ENCODE results near the gene ING3. TPM values are rescaled to one million over a fixed set of nuclear protein-coding genes. Genes with fewer than 3 reads are reported as not detected.

The ING3 gene
- total and polyA plus RNA-seq, 2 of the 13 experiments (the other 11 are each of a cell fraction or from before 2014, with no cell fraction given): 6.9 to 12.8 TPM

DNA sequence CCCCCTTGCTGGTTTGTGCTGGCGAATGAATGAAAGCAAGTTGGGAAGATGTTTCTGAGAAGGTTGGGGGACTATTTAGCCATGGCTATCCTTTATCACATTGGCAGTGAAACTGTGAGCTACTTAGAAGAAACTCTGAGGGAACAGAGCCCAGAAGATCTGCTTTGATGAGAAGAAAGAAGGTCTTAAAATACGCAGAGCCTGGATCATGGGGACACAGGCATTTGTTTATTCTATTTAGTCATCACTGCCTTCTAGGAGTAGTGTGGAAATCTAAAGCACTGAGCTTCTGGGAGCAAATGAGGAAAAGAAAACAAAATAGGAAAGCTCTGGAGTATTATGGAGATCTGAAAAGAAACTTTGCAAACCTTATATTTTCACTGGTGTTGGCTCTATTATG, 66.4 kb downstream of the ING3 start:
- Histone ChIP-seq H3K9me3 (ENCODE audit: low read length) (no peaks in the 10 kb centered on the region), H2AFZ (ENCODE audit: low read length) (no peak overlapping the region), H3K79me2 (ENCODE audit: insufficient read depth, low read length) (no peaks in the 10 kb centered on the region), H3K4me3 (replicated peaks in 1 of 3; ENCODE audit: insufficient read depth in 1 of 3, low read depth in 2 of 3, low read length in 3 of 3) (no peak overlapping the region), H4K20me1 (ENCODE audit: insufficient read depth, low read length) (no peaks in the 10 kb centered on the region), H3K4me1 (ENCODE audit: insufficient read depth, low read length) (no peaks in the 10 kb centered on the region), H3K9ac (ENCODE audit: insufficient read depth, low read depth, low read length) (no peak overlapping the region), H3K4me2 (ENCODE audit: low read depth, low read length) (no peak overlapping the region), H3K27me3 (ENCODE audit: control insufficient read depth in 1 of 2, insufficient read depth in 2 of 2, low read length in 2 of 2) (no peaks in the 10 kb centered on the region), H3K36me3 (replicated peaks in 1 of 2; ENCODE audit: control insufficient read depth in 1 of 2, insufficient read depth in 2 of 2, low read length in 2 of 2) (no peaks in the 10 kb centered on the region), H3K27ac (ENCODE audit: extremely low read length, insufficient read depth, low read length) (no peak overlapping the region)
- in situ Hi-C loops (cut with HindIII; ENCODE audit: extremely low pct_ligation_motif_present, low pct_unique_long_range_greater_than_20kb): no loop called here
- DNase-seq (ENCODE audit: low spot score) (no peak), FAIRE-seq (no peak), ATAC-seq (no peak)
- 57% methylated on average over 2 of the region's 2 CpGs for WGBS (ENCODE audit: low lambda C conversion rate)
- TF ChIP-seq ZNF501 (CRISPR knock-in tag; IDR thresholded peaks at IDR 0.05): no peak
- no peak for TF ChIP-seq PTBP1 (IDR thresholded peaks at IDR 0.05; ENCODE audit: low read depth, low read length, poor library complexity, severe bottlenecking)
- TF ChIP-seq CENPX (CRISPR knock-in tag; IDR thresholded peaks at IDR 0.05): no peak
- TF ChIP-seq KAT2B (IDR thresholded peaks at IDR 0.05; ENCODE audit: borderline replicate concordance, low read depth, low read length): no peak
- TF ChIP-seq NFYC (CRISPR knock-in tag; IDR thresholded peaks at IDR 0.05): no peak
- no peak for TF ChIP-seq MZF1 (CRISPR knock-in tag; IDR thresholded peaks at IDR 0.05; ENCODE audit: borderline replicate concordance)
- TF ChIP-seq, protein P1, sequence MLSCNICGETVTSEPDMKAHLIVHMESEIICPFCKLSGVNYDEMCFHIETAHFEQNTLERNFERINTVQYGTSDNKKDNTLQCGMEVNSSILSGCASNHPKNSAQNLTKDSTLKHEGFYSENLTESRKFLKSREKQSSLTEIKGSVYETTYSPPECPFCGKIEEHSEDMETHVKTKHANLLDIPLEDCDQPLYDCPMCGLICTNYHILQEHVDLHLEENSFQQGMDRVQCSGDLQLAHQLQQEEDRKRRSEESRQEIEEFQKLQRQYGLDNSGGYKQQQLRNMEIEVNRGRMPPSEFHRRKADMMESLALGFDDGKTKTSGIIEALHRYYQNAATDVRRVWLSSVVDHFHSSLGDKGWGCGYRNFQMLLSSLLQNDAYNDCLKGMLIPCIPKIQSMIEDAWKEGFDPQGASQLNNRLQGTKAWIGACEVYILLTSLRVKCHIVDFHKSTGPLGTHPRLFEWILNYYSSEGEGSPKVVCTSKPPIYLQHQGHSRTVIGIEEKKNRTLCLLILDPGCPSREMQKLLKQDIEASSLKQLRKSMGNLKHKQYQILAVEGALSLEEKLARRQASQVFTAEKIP (CRISPR knock-in tag; IDR thresholded peaks at IDR 0.05; ENCODE audit: borderline replicate concordance): no peak
- TF ChIP-seq ZNF782 (CRISPR knock-in tag; IDR thresholded peaks at IDR 0.05; ENCODE audit: borderline replicate concordance): no peak
- TF ChIP-seq ARNT2 (CRISPR knock-in tag; IDR thresholded peaks at IDR 0.05; ENCODE audit: low read depth): no peak
- no peak for TF ChIP-seq PAF1 (CRISPR knock-in tag; IDR thresholded peaks at IDR 0.05)
- TF ChIP-seq ZKSCAN5 (CRISPR knock-in tag; IDR thresholded peaks at IDR 0.05): no peak
- TF ChIP-seq, protein P2, sequence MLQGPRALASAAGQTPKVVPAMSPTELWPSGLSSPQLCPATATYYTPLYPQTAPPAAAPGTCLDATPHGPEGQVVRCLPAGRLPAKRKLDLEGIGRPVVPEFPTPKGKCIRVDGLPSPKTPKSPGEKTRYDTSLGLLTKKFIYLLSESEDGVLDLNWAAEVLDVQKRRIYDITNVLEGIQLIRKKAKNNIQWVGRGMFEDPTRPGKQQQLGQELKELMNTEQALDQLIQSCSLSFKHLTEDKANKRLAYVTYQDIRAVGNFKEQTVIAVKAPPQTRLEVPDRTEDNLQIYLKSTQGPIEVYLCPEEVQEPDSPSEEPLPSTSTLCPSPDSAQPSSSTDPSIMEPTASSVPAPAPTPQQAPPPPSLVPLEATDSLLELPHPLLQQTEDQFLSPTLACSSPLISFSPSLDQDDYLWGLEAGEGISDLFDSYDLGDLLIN (CRISPR knock-in tag; IDR thresholded peaks at IDR 0.05; ENCODE audit: borderline replicate concordance): no peak
- no peak for TF ChIP-seq ZNF564 (CRISPR knock-in tag; IDR thresholded peaks at IDR 0.05)
- TF ChIP-seq, protein P3, sequence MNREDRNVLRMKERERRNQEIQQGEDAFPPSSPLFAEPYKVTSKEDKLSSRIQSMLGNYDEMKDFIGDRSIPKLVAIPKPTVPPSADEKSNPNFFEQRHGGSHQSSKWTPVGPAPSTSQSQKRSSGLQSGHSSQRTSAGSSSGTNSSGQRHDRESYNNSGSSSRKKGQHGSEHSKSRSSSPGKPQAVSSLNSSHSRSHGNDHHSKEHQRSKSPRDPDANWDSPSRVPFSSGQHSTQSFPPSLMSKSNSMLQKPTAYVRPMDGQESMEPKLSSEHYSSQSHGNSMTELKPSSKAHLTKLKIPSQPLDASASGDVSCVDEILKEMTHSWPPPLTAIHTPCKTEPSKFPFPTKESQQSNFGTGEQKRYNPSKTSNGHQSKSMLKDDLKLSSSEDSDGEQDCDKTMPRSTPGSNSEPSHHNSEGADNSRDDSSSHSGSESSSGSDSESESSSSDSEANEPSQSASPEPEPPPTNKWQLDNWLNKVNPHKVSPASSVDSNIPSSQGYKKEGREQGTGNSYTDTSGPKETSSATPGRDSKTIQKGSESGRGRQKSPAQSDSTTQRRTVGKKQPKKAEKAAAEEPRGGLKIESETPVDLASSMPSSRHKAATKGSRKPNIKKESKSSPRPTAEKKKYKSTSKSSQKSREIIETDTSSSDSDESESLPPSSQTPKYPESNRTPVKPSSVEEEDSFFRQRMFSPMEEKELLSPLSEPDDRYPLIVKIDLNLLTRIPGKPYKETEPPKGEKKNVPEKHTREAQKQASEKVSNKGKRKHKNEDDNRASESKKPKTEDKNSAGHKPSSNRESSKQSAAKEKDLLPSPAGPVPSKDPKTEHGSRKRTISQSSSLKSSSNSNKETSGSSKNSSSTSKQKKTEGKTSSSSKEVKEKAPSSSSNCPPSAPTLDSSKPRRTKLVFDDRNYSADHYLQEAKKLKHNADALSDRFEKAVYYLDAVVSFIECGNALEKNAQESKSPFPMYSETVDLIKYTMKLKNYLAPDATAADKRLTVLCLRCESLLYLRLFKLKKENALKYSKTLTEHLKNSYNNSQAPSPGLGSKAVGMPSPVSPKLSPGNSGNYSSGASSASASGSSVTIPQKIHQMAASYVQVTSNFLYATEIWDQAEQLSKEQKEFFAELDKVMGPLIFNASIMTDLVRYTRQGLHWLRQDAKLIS (CRISPR knock-in tag; IDR thresholded peaks at IDR 0.05): no peak
- TF ChIP-seq, protein P4, sequence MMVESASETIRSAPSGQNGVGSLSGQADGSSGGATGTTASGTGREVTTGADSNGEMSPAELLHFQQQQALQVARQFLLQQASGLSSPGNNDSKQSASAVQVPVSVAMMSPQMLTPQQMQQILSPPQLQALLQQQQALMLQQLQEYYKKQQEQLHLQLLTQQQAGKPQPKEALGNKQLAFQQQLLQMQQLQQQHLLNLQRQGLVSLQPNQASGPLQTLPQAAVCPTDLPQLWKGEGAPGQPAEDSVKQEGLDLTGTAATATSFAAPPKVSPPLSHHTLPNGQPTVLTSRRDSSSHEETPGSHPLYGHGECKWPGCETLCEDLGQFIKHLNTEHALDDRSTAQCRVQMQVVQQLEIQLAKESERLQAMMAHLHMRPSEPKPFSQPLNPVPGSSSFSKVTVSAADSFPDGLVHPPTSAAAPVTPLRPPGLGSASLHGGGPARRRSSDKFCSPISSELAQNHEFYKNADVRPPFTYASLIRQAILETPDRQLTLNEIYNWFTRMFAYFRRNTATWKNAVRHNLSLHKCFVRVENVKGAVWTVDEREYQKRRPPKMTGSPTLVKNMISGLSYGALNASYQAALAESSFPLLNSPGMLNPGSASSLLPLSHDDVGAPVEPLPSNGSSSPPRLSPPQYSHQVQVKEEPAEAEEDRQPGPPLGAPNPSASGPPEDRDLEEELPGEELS (CRISPR knock-in tag; IDR thresholded peaks at IDR 0.05): no peak
- intact Hi-C loops (cut with micrococcal nuclease; ENCODE audit: unreplicated experiment): no loop called here
- ChIA-PET CTCF (ENCODE audit: low intra/inter-chr PET ratio, low total read pairs) (no interaction called here), POLR2A (no interaction called here)
- no TSS peak for BruUV-seq (replicated peaks)
